Skeletal muscle tissue (tissue), 1 donor: Measurements from ENCODE around the gene SSU72. TPM values are rescaled to one million over a fixed set of nuclear protein-coding genes. Genes with fewer than 3 reads are reported as not detected.

ENCODE experiments used
- total RNA-seq: library from RNA; depleted of rRNA; stranded (reverse); fragments of >200 nt; gene quantifications from one replicate; pipeline ENCODE4 v1.2.3, GENCODE V29; 2014

The SSU72 gene
- total RNA-seq, 1 donor from 2014 or later: 40.2 TPM

Other genes with a start within 250 kb of the SSU72 start
- gene TAS1R3, start 243.6 kb downstream of the SSU72 start, total RNA-seq: 1.6 TPM
- gene DVL1, start 225.4 kb downstream of the SSU72 start, total RNA-seq: 44.9 TPM
- 60.0 TPM for gene MXRA8, start 216.3 kb downstream of the SSU72 start, total RNA-seq
- gene AURKAIP1, start 199.7 kb downstream of the SSU72 start, total RNA-seq: 51.7 TPM
- gene CCNL2, start 175.5 kb downstream of the SSU72 start, total RNA-seq: 55.3 TPM
- gene MRPL20, start 167.6 kb downstream of the SSU72 start, total RNA-seq: 75.7 TPM
- 5.7 TPM for gene ANKRD65, start 153.6 kb downstream of the SSU72 start, total RNA-seq
- 11.0 TPM for gene VWA1, start 139.2 kb downstream of the SSU72 start, total RNA-seq
- gene ATAD3C, start 125.2 kb downstream of the SSU72 start, total RNA-seq: not detected
- 16.7 TPM for gene ATAD3B, start 103.1 kb downstream of the SSU72 start, total RNA-seq
- 6.8 TPM for gene ATAD3A, start 62.7 kb downstream of the SSU72 start, total RNA-seq
- gene TMEM240, start 34.2 kb downstream of the SSU72 start, total RNA-seq: 2.1 TPM
- not detected for gene FNDC10, start 25.3 kb upstream of the SSU72 start, total RNA-seq
- gene MIB2, start 40.6 kb upstream of the SSU72 start, total RNA-seq: 49.6 TPM
- gene MMP23B, start 57.3 kb upstream of the SSU72 start, total RNA-seq: 17.2 TPM
- 8.4 TPM for gene CDK11B, start 84.1 kb upstream of the SSU72 start, total RNA-seq
- gene SLC35E2B, start 117.9 kb upstream of the SSU72 start, total RNA-seq: 15.7 TPM
- gene CDK11A, start 149.5 kb upstream of the SSU72 start, total RNA-seq: 16.7 TPM
- gene NADK, start 203.6 kb upstream of the SSU72 start, total RNA-seq: 11.5 TPM